Measurements from ENCODE around the gene FYN.

- TF ChIP-seq CTCF (IDR thresholded peaks at IDR 0.05) (no peak), POLR2A (IDR thresholded peaks at IDR 0.05; ENCODE audit: low read depth) (no peak), POLR2AphosphoS5 (IDR thresholded peaks at IDR 0.05) (no peak), EP300 (IDR thresholded peaks at IDR 0.05) (no peak)
Measured at GRCh38 chr6:111741177-111741952, 131.9 kb downstream of the FYN start.

Data from esophagus muscularis mucosa (tissue), 4 donors.